ENCODE results near the gene GPR150. TPM values are rescaled to one million over a fixed set of nuclear protein-coding genes. Genes with fewer than 3 reads are reported as not detected.
A peak's percentile ranks its signal among the peaks of the same experiment; 100 is the strongest.

Gene GPR150
- total RNA-seq, 1 donor from 2014 or later, result not detected

- Mint-ChIP-seq H3K9me3 (no peaks in the 10 kb centered on the region), H3K4me3 (no peak overlapping the region), H3K4me1 (peaks cover 10% of the 10 kb centered on the region), H3K27me3 (ENCODE audit: low read depth) (no peaks in the 10 kb centered on the region), H3K27ac (no peak overlapping the region), H3K36me3 (peaks cover 4% of the 10 kb centered on the region)
- DNase-seq (ENCODE audit: low spot score in 2 of 2, unreplicated experiment in 2 of 2), result no peak
- TF ChIP-seq, protein P1, sequence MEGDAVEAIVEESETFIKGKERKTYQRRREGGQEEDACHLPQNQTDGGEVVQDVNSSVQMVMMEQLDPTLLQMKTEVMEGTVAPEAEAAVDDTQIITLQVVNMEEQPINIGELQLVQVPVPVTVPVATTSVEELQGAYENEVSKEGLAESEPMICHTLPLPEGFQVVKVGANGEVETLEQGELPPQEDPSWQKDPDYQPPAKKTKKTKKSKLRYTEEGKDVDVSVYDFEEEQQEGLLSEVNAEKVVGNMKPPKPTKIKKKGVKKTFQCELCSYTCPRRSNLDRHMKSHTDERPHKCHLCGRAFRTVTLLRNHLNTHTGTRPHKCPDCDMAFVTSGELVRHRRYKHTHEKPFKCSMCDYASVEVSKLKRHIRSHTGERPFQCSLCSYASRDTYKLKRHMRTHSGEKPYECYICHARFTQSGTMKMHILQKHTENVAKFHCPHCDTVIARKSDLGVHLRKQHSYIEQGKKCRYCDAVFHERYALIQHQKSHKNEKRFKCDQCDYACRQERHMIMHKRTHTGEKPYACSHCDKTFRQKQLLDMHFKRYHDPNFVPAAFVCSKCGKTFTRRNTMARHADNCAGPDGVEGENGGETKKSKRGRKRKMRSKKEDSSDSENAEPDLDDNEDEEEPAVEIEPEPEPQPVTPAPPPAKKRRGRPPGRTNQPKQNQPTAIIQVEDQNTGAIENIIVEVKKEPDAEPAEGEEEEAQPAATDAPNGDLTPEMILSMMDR (IDR thresholded peaks at IDR 0.05; ENCODE audit: unreplicated experiment), result no peak
These were observed 34.3 kb downstream of the GPR150 start for GRCh38 chr5:95654196-95654595.

DNA sequence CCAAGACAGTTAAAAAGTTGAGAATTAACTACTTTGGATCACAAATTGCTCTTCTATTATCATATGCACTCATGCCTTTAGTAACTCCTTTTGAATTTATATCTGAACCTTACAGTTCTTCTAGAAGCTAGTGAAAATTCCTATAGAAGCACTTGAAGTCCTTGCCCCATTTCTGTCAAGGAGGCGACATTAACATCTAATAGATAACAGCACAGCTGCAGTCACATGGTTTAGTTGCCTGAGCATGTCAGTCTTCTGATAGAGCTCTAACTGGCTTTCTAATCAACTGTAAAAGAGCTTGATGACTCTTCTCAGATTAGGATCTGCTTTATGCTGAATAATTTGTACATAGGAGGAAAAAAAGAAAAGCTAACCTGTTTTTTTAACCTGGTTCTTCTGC lies 35.7 kb downstream of the GPR150 start:
- no peak for DNase-seq (ENCODE audit: low spot score in 2 of 2, unreplicated experiment in 2 of 2)
- TF ChIP-seq, protein P1 (IDR thresholded peaks at IDR 0.05; ENCODE audit: unreplicated experiment), result no peak
- H3K36me3 Mint-ChIP-seq, result peaks cover 4% of the 10 kb centered on the region
- no peaks in the 10 kb centered on the region for H3K27me3 Mint-ChIP-seq (ENCODE audit: low read depth)
- H3K27ac Mint-ChIP-seq, result no peak overlapping the region
- H3K4me1 Mint-ChIP-seq, result peaks cover 10% of the 10 kb centered on the region
- H3K4me3 Mint-ChIP-seq, result no peak overlapping the region
- H3K9me3 Mint-ChIP-seq, result no peaks in the 10 kb centered on the region

DNA sequence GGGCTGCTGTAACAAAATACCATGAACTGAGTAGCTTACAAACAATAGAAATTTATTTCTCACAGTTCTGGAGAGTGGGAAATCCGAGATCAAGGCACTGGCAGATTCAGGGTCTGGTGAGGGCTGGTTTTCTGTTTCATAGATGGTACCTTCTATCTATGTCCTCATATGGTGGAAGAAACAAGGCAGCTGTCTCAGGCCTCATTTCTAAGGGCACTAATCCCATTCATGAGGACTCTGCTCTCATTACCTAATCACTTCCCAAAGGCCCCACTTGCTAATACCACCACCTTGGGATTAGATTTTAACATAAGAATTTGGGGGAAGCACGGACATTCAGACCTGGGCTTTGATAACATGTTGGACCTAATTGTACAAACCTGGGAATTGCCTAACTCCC lies 40.2 kb downstream of the GPR150 start:
- H3K4me1 Mint-ChIP-seq, result peaks cover 17% of the 10 kb centered on the region
- no peak overlapping the region for H3K27ac Mint-ChIP-seq
- H3K27me3 Mint-ChIP-seq (ENCODE audit: low read depth), result no peaks in the 10 kb centered on the region
- TF ChIP-seq, protein P1 (IDR thresholded peaks at IDR 0.05; ENCODE audit: unreplicated experiment), result no peak
- H3K36me3 Mint-ChIP-seq, result no peaks in the 10 kb centered on the region
- no peak for DNase-seq (ENCODE audit: low spot score in 2 of 2, unreplicated experiment in 2 of 2)
- H3K4me3 Mint-ChIP-seq, result no peak overlapping the region
- no peaks in the 10 kb centered on the region for H3K9me3 Mint-ChIP-seq

DNA sequence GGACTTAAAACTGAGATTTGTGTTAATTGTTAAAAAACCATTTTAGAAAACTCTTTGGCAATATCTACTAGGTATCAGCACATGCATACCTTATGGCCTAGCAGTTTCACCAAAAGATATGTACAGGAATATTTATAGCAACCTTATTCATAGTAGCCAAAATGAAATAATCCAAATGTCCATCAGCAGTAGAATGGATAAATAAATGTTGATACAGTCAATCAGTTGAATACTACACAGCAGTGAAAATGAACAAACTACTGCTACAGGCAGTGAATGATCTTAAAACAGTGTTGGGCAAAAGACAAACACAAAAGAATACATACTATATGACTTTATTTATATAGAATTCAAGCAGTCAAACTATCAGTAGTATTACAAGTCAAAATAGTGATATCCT lies 43.1 kb downstream of the GPR150 start:
- Mint-ChIP-seq H3K4me1 (peaks cover 10% of the 10 kb centered on the region), H3K36me3 (no peaks in the 10 kb centered on the region), H3K4me3 (no peak overlapping the region), H3K9me3 (no peaks in the 10 kb centered on the region), H3K27ac (no peak overlapping the region), H3K27me3 (ENCODE audit: low read depth) (no peaks in the 10 kb centered on the region)
- no peak for DNase-seq (ENCODE audit: low spot score in 2 of 2, unreplicated experiment in 2 of 2)
- TF ChIP-seq, protein P1 (IDR thresholded peaks at IDR 0.05; ENCODE audit: unreplicated experiment), result no peak

- H3K27me3 Mint-ChIP-seq (ENCODE audit: low read depth), result no peaks in the 10 kb centered on the region
- H3K36me3 Mint-ChIP-seq, result no peaks in the 10 kb centered on the region
- DNase-seq (ENCODE audit: low spot score in 2 of 2, unreplicated experiment in 2 of 2), result no peak
- TF ChIP-seq, protein P1 (IDR thresholded peaks at IDR 0.05; ENCODE audit: unreplicated experiment), result peak; percentile 79
- no peak overlapping the region for H3K4me3 Mint-ChIP-seq
- no peaks in the 10 kb centered on the region for H3K9me3 Mint-ChIP-seq
- peaks cover 20% of the 10 kb centered on the region for H3K4me1 Mint-ChIP-seq
- H3K27ac Mint-ChIP-seq, result peak overlapping the region; percentile 56
These were observed 44.4 kb downstream of the GPR150 start for GRCh38 chr5:95664204-95664786.
